Endothelial cell (in vitro differentiated cells): ENCODE results near the gene LRRC75A. TPM values are rescaled to one million over a fixed set of nuclear protein-coding genes. Genes with fewer than 3 reads are reported as not detected.
A peak's percentile ranks its signal among the peaks of the same experiment; 100 is the strongest.

Experiments
- DNase-seq: peaks from one replicate; pipeline ENCODE4 v3.0.0; 2021; ENCODE audit warnings: low spot score
- H3K27ac Mint-ChIP-seq: one replicate; pipeline ENCODE4 v1.8.0; 2021; ENCODE audit warnings: mixed read lengths, inconsistent platforms; ENCODE audit not compliant: unreplicated experiment
- H3K27me3 Mint-ChIP-seq: one replicate; pipeline ENCODE4 v1.8.0; 2021; ENCODE audit warnings: mild to moderate bottlenecking, moderate library complexity, mixed read lengths, inconsistent platforms; ENCODE audit not compliant: unreplicated experiment
- H3K36me3 Mint-ChIP-seq: one replicate; pipeline ENCODE4 v1.8.0; 2021; ENCODE audit warnings: mild to moderate bottlenecking, low read depth, mixed read lengths, inconsistent platforms; ENCODE audit not compliant: unreplicated experiment
- H3K4me1 Mint-ChIP-seq: one replicate; pipeline ENCODE4 v1.8.0; 2021; ENCODE audit warnings: mild to moderate bottlenecking, mixed read lengths, inconsistent platforms; ENCODE audit not compliant: unreplicated experiment
- H3K4me3 Mint-ChIP-seq: one replicate; pipeline ENCODE4 v1.8.0; 2021; ENCODE audit warnings: mild to moderate bottlenecking, mixed read lengths, inconsistent platforms; ENCODE audit not compliant: unreplicated experiment
- H3K9me3 Mint-ChIP-seq: one replicate; pipeline ENCODE4 v1.8.0; 2021; ENCODE audit warnings: mixed read lengths, inconsistent platforms; ENCODE audit not compliant: unreplicated experiment
- total RNA-seq: library from RNA; stranded (reverse); fragmentation: NEBNext Ultra II Directional; extraction: Animal tissue kit (Norgen Biotek cat#: 25700); gene quantifications from one replicate; pipeline ENCODE4 v1.2.1, GENCODE V29; 2021; ENCODE audit not compliant: unreplicated experiment
- TF ChIP-seq, protein P1 (sequence below): fragments of 200-600 bp; sonication (generic); IDR thresholded peaks from one replicate; pipeline ENCODE4 v1.5.0; 2021; ENCODE audit warnings: antibody characterized with exemption; ENCODE audit not compliant: unreplicated experiment

The LRRC75A gene
- total RNA-seq, 1 donor from 2014 or later, result 0.95 TPM

DNA sequence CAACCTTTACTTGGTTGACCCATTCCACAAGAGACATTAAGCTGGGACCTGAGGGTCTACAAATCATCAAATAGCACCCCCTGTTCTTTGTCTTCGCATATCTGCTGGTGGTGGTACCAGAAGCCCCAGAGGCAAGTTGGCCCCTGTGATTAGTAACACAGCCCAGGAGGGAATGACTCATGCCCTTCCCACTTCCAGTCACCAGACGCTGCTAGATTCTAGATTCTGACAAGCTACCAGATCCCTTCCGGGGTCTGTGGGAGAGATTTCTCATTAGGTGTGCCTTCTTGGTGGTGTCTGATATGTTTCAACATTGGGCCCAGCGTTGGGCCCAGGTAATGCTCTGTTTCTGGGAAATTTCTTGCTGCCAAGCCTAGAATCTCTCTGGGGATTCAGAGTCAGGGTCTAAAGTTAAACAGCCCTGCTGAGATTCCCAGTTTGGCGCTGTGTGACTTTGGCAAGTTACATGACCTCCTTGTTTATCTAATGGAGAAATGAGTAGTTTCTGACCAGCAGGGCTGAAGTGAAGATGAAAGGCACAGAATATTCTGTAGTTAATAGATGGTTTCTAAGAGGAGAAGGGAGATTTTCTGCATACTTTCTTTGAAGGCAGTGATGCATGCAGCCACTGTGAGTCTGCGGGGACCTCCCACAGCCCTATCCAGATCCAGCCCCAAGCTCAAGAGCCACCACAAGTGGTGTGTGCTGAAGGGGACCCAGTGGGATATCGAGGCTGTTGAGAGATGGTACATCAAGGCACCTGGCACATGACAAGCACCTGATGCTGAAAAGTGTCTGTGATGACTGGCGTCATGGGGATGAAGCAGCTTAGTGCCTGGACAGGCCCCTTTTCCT is 72.7 kb downstream of the LRRC75A start:
- H3K27me3 Mint-ChIP-seq, result peaks cover 4% of the 10 kb centered on the region
- peaks cover 12% of the 10 kb centered on the region for H3K4me1 Mint-ChIP-seq
- no peaks in the 10 kb centered on the region for H3K9me3 Mint-ChIP-seq
- no peak for DNase-seq
- H3K27ac Mint-ChIP-seq, result no peak overlapping the region
- no peak overlapping the region for H3K4me3 Mint-ChIP-seq
- no peaks in the 10 kb centered on the region for H3K36me3 Mint-ChIP-seq
- TF ChIP-seq, protein P1, sequence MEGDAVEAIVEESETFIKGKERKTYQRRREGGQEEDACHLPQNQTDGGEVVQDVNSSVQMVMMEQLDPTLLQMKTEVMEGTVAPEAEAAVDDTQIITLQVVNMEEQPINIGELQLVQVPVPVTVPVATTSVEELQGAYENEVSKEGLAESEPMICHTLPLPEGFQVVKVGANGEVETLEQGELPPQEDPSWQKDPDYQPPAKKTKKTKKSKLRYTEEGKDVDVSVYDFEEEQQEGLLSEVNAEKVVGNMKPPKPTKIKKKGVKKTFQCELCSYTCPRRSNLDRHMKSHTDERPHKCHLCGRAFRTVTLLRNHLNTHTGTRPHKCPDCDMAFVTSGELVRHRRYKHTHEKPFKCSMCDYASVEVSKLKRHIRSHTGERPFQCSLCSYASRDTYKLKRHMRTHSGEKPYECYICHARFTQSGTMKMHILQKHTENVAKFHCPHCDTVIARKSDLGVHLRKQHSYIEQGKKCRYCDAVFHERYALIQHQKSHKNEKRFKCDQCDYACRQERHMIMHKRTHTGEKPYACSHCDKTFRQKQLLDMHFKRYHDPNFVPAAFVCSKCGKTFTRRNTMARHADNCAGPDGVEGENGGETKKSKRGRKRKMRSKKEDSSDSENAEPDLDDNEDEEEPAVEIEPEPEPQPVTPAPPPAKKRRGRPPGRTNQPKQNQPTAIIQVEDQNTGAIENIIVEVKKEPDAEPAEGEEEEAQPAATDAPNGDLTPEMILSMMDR, result no peak

DNA sequence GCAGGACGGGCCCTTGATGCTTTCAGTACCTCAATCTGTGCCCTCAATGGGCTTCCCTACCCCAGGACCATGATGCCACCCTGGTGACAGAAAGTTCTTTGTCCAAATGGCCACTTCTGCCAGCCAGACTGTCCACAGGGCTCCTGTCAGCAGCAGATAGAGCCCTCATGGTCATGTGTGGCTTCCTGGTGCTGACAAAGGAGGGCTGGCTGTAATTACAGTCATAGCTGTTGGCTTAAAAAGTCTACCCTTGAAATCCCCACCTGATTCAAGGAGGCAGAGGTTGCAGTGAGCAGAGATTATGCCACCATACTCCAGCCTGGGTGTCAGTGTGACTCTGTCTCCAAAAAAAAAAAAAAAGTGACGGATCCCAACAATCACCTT is 73.3 kb downstream of the LRRC75A start:
- no peak for DNase-seq
- Mint-ChIP-seq H3K27me3 (peaks cover 4% of the 10 kb centered on the region), H3K27ac (no peak overlapping the region), H3K4me3 (no peak overlapping the region), H3K4me1 (peaks cover 12% of the 10 kb centered on the region), H3K9me3 (no peaks in the 10 kb centered on the region), H3K36me3 (no peaks in the 10 kb centered on the region)
- TF ChIP-seq, protein P1, result no peak

DNA sequence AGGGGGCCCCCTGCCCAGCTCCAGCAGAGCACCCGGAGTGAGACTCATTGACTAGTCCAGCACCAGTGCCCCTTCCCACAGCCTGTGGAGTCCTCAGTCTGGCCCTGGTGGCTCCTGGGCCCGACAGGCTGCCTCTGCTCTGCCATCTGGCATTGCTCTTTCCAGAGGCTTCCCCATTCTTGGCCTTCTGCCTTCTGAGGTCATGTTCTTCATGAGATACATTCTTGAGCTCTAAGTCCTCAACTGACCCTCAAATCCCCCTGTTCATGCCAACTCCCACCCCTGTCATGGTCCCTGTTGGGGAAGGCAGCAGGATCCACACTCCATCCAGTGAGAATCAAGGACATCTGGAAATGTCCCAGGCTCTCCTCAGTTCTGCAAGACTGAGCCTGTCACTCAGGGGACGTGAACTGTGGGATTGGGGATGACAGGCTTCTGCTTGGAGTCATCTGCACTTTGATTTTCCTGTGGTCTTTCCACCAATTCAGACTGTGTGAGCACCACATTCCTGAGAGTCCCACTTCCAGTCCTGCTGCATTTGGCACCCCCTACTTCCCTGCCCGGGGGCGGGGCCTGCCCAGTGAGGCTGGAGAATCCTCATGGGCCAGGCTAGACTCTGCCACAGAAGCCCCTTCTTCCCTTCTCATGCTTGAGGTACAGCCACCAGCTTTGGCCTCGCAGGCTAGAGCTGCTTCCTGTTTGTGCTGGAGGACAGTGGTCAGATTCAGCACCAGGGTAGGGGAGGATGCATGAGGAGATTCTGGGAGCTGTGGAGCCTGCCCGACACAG is 73.9 kb downstream of the LRRC75A start:
- H3K36me3 Mint-ChIP-seq, result no peaks in the 10 kb centered on the region
- H3K4me1 Mint-ChIP-seq, result peaks cover 12% of the 10 kb centered on the region
- peaks cover 4% of the 10 kb centered on the region for H3K27me3 Mint-ChIP-seq
- no peak overlapping the region for H3K4me3 Mint-ChIP-seq
- TF ChIP-seq, protein P1, result no peak
- peak; percentile 38 for DNase-seq
- peak overlapping the region; percentile 67 for H3K27ac Mint-ChIP-seq
- no peaks in the 10 kb centered on the region for H3K9me3 Mint-ChIP-seq

DNA sequence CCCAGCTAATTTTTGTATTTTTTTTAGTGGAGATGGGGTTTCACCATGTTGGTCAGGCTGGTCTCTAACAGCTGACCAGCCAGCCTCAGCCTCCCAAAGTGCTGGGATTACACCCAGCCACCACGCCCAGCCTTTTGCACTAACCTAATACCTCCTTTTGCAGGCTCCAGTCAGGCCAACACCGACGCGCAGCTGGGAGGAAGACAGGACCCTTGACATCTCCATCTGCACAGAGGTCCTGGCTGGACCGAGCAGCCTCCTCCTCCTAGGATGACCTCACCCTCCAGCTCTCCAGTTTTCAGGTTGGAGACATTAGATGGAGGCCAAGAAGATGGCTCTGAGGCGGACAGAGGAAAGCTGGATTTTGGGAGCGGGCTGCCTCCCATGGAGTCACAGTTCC is 74.6 kb downstream of the LRRC75A start:
- Mint-ChIP-seq H3K36me3 (no peaks in the 10 kb centered on the region), H3K4me1 (peaks cover 12% of the 10 kb centered on the region), H3K27me3 (peaks cover 6% of the 10 kb centered on the region), H3K4me3 (no peak overlapping the region), H3K27ac (no peak overlapping the region), H3K9me3 (no peaks in the 10 kb centered on the region)
- DNase-seq, result no peak
- TF ChIP-seq, protein P1, result no peak
